ENCODE measurements around the gene NCAPH2. TPM values are rescaled to one million over a fixed set of nuclear protein-coding genes. Genes with fewer than 3 reads are reported as not detected.

The NCAPH2 gene
- total and polyA plus RNA-seq, 8 donors: 41.6 to 52.9 (median 45.1) TPM

DNA sequence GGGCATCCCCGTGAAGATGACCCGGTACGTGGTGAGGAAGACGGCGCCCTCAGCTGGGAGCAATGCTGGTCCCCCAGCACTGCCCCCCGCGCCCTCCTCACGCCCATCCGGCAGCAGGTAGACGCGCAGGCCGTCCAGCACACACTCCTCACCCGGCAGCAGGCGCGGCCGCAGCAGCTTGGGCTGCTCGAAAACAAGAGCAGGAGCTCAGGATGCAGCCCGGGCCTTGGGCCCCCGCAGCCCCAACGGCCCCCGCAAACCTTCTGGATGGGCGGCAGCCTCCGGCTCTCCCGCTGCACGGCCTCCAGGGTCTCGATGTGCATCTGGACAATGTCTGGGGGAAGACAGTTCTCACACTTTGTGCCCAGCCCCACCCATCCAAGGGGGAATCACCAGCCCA, 46.5 kb upstream of the NCAPH2 start:
- no peaks in the 10 kb centered on the region for H3K27me3 ChIP-seq
- H3K4me1 ChIP-seq: no peaks in the 10 kb centered on the region
- TF ChIP-seq, protein P1, sequence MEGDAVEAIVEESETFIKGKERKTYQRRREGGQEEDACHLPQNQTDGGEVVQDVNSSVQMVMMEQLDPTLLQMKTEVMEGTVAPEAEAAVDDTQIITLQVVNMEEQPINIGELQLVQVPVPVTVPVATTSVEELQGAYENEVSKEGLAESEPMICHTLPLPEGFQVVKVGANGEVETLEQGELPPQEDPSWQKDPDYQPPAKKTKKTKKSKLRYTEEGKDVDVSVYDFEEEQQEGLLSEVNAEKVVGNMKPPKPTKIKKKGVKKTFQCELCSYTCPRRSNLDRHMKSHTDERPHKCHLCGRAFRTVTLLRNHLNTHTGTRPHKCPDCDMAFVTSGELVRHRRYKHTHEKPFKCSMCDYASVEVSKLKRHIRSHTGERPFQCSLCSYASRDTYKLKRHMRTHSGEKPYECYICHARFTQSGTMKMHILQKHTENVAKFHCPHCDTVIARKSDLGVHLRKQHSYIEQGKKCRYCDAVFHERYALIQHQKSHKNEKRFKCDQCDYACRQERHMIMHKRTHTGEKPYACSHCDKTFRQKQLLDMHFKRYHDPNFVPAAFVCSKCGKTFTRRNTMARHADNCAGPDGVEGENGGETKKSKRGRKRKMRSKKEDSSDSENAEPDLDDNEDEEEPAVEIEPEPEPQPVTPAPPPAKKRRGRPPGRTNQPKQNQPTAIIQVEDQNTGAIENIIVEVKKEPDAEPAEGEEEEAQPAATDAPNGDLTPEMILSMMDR (IDR thresholded peaks at IDR 0.05): no peak
- no peak overlapping the region for H3K27ac ChIP-seq
- ATAC-seq (no peak), DNase-seq (no peak)
- intact Hi-C loops (cut with DNase I): no loop called here
- H3K9me3 ChIP-seq: no peaks in the 10 kb centered on the region
- H3K4me3 ChIP-seq: no peak overlapping the region
- peaks cover 0 to 100% of the 10 kb centered on the region in 2 donors for H3K36me3 ChIP-seq

DNA sequence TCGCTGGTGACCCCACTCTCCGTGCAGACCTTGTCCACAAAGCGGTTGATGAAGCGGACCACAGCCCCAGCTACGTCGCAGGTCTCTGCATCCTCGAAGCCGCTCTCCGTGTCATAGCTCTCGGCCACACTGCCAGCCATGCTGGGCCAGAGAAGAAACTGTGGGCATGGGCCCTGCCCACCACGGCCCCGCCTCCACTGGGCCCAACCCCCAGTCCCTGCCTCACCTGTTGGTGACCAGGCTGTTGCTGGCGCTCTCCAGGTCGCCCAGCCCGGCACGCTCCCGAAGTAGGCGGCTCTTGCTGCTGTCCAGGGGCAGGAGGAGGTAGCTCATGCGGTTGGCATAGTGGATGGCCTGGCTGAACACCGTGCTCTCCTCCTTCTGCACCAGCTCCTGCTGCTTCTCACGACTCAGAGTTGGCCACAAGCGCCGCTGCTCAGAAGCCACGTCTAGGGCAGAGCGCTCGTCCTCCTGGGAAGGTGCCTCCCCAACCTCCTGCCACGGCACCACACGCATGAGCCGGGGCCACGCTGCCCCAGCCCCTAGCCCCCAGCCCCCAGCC, 46.0 kb upstream of the NCAPH2 start:
- TF ChIP-seq, protein P1 (IDR thresholded peaks at IDR 0.05): no peak
- DNase-seq (no peak), ATAC-seq (no peak)
- Histone ChIP-seq H3K9me3 (no peaks in the 10 kb centered on the region), H3K27me3 (no peaks in the 10 kb centered on the region), H3K4me1 (no peaks in the 10 kb centered on the region), H3K36me3 (peaks cover 0 to 100% of the 10 kb centered on the region in 2 donors), H3K27ac (no peak overlapping the region), H3K4me3 (no peak overlapping the region)
- intact Hi-C loops (cut with DNase I): no loop called here

DNA sequence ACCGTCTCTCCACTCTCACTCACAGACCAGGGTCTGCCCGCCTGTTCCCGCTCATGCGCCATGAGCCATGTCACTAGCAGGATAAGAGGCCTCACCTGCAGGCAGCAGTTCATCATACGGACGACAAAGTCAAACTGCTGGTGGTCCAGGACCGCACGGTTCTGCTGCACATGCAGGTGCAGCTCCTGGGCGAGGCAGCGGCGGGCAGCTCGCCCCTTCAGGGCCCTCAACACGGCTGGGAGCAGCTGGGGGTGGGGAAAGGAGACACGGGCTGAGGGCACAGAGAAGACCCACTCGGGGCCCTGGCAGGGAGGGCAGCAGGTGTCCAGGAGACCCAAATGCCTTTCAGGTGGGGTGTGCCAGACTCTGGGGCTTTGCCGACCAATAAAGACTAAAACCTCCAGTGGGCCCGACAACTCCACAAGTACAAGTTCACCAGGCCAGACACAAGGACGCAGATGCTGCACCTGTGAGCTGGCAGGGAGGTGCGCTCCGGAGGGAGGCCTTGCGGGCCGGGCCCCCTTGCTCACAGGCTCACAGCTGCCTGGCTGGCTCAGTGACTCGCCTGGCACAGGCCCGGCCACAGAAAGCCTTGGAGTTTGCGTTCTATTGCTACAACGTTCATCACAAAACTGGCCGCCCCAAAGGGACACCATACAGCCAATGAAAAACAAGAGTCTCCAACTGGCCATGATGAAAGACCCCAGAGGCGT, 44.7 kb upstream of the NCAPH2 start:
- TF ChIP-seq, protein P1 (IDR thresholded peaks at IDR 0.05): no peak

DNA sequence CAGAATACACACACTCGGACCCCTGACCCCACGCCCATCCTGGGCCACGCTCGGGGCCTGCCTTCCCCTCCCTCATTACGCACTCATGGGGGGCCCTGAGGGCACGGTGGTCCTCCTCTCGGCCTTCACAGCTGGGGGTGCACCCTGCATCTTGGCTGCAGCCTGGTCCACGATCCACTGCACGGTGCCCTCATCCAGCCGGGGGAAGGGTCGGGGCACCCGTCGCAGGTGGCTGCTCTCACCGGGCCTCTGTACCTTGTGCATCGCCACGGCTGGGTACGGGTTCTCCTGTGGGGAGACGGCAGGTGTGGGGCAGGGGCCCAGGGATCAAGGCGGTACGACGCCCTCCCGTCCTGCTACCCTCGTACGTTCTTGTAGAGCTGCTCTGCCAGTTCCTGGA, 43.6 kb upstream of the NCAPH2 start:
- Histone ChIP-seq H3K27ac (no peak overlapping the region), H3K9me3 (no peaks in the 10 kb centered on the region), H3K4me3 (no peak overlapping the region), H3K36me3 (peaks cover 0 to 89% of the 10 kb centered on the region in 2 donors), H3K27me3 (no peaks in the 10 kb centered on the region), H3K4me1 (peaks cover 0 to 4% of the 10 kb centered on the region in 2 donors)
- DNase-seq (no peak), ATAC-seq (no peak)
- TF ChIP-seq, protein P1 (IDR thresholded peaks at IDR 0.05): no peak
- intact Hi-C loops (cut with DNase I): no loop called here

More for the DNA sequence above, 44.7 kb upstream of the NCAPH2 start:
- ATAC-seq (no peak), DNase-seq (no peak)
- no peaks in the 10 kb centered on the region for H3K27me3 ChIP-seq
- H3K4me1 ChIP-seq: no peaks in the 10 kb centered on the region
- intact Hi-C loops (cut with DNase I): no loop called here
- peaks cover 0 to 100% of the 10 kb centered on the region in 2 donors for H3K36me3 ChIP-seq
- H3K9me3 ChIP-seq: no peaks in the 10 kb centered on the region
- no peak overlapping the region for H3K4me3 ChIP-seq
- no peak overlapping the region for H3K27ac ChIP-seq

DNA sequence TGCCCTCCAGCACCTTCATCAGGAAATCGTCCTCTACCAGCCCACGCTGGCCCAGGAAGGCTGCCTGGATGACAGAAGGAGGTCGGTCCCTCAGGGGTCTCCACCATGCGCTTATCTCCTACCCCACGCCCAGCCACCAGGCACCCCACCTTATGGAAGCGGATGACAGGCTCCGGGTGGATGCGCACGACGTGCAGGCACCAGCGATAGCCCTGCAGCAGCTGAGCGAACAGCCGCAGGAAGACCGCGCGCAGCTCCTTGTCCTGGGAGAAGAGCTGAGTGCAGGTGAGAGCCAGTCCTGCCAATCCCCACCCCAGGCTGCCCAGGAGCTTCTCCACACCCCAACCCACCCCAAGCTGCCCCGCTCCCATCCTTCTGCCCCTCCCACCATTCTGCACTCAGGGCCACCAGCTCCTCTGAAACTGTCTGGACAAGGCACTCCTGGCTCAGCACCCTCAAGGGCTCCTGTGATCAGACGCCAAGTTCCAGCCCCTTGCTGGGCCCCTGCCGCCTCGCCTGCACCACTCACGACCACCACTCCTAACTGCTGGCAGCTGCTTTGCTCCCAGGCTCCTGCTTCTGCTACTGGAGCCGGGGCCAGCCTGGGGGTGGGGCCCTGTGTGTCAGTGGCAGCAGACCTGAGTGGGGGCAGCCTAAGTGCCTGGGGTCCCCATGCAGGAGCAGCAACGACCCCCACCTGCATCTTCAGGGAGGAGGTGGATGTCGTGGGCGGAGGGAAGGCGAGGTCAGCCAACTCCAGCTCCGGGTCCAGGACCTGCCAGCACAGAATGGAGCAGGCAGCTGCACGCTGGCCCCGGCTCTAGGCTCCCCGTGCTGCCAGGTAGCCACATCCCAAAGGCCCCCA, 42.7 kb upstream of the NCAPH2 start:
- Histone ChIP-seq H3K27ac (no peak overlapping the region), H3K4me3 (no peak overlapping the region), H3K27me3 (no peaks in the 10 kb centered on the region), H3K9me3 (no peaks in the 10 kb centered on the region), H3K4me1 (peaks cover 4 to 13% of the 10 kb centered on the region in 2 donors), H3K36me3 (peaks cover 0 to 80% of the 10 kb centered on the region in 2 donors)
- ATAC-seq: no peak
- intact Hi-C loops (cut with DNase I): no loop called here
- peak in 1 of 4 donors; percentile 64 for DNase-seq
- TF ChIP-seq, protein P1 (IDR thresholded peaks at IDR 0.05): no peak

Data from left lung (tissue), 10 donors.